GM12878 (cell line): Measurements from ENCODE around the gene RAB3GAP1. TPM values are rescaled to one million over a fixed set of nuclear protein-coding genes. Genes with fewer than 3 reads are reported as not detected.

Source experiments
- ATAC-seq: fragments of 200-7000 bp; cut with Tn5 transposase; 3 replicates; pipeline ENCODE4 v1.9.1; 2020; ENCODE audit warnings: mild to moderate bottlenecking, moderate library complexity
- BruUV-seq: library from RNA; stranded (reverse); fragments of 400-500 nt; replicated peaks from 2 replicates; lab custom pipeline; 2021; lab: Mats Ljungman, UMichigan
- CTCF ChIA-PET: fragments of 300-600 bp; sonication (Branson Sonifier 250); formaldehyde crosslinking; extraction: SDS; loops from one replicate; lab custom pipeline; 2021; ENCODE audit warnings: inconsistent platforms; lab: Yijun Ruan, JAX
- POLR2A ChIA-PET: fragments of 350-600 bp; formaldehyde crosslinking; extraction: SDS; loops from one replicate; lab custom pipeline; 2021; ENCODE audit warnings: inconsistent platforms; lab: Charles Lee
- RAD21 ChIA-PET: fragments of 300-600 bp; sonication (Branson Sonifier 250); formaldehyde crosslinking; loops from one replicate; lab custom pipeline; 2023; ENCODE audit warnings: antibody characterized with exemption; ENCODE audit not compliant: unreplicated experiment; lab: Charles Lee
- SMC1A ChIA-PET: fragments of 300-600 bp; sonication (Branson Sonifier 250); formaldehyde crosslinking; loops from one replicate; lab custom pipeline; 2023; ENCODE audit not compliant: unreplicated experiment, uncharacterized antibody; lab: Charles Lee
- DNase-seq: peaks from one replicate; pipeline ENCODE4 v3.0.0-alpha.2; 2011; ENCODE audit warnings: low read depth, low spot score
- FAIRE-seq: peaks from 3 replicates; lab custom pipeline; 2011; peaks lifted over from hg19 to GRCh38; lab: Jason Lieb, UNC
- H2AFZ ChIP-seq: 2 replicates; pipeline ENCODE4 v1.6.0; 2011; ENCODE audit warnings: low read depth, low read length, control low read depth; ENCODE audit not compliant: control insufficient read depth
- H3K27ac ChIP-seq: 2 replicates; pipeline ENCODE4 v1.5.1; 2011; ENCODE audit warnings: control low read depth; ENCODE audit not compliant: control insufficient read depth, insufficient read depth
- H3K27me3 ChIP-seq, 2 experiments: replicated peaks in 1 of 2; 2 replicates each; pipeline versions ENCODE4 v1.6.0 to v1.6.1; 2011; ENCODE audit warnings: low read length in 1 of 2; ENCODE audit not compliant: control insufficient read depth in 2 of 2, insufficient read depth in 2 of 2
- H3K36me3 ChIP-seq, 2 experiments: 2 replicates each; pipeline ENCODE4 v1.5.1; 2011; ENCODE audit warnings: low read length in 1 of 2; ENCODE audit not compliant: control insufficient read depth in 2 of 2, insufficient read depth in 2 of 2
- H3K4me1 ChIP-seq: 2 replicates; pipeline ENCODE4 v1.6.1; 2011; ENCODE audit warnings: mild to moderate bottlenecking, low read length, moderate library complexity, mixed read lengths; ENCODE audit not compliant: control insufficient read depth, insufficient read depth
- H3K4me2 ChIP-seq: 2 replicates; pipeline ENCODE4 v1.6.0; 2011; ENCODE audit warnings: control low read depth; ENCODE audit not compliant: control insufficient read depth, insufficient read depth
- H3K4me3 ChIP-seq: fragments of 200-600 bp; sonication (generic); 2 replicates; pipeline ENCODE4 v1.5.1; 2016
- H3K79me2 ChIP-seq: 2 replicates; pipeline ENCODE4 v1.6.0; 2011; ENCODE audit warnings: low read length; ENCODE audit not compliant: control insufficient read depth, insufficient read depth
- H3K9ac ChIP-seq: 2 replicates; pipeline ENCODE4 v1.8.0; 2011; ENCODE audit warnings: low read length, control low read depth, mixed read lengths; ENCODE audit not compliant: control insufficient read depth, insufficient read depth
- H3K9me3 ChIP-seq: replicated peaks from 3 replicates; pipeline ENCODE4 v1.5.1; 2011; ENCODE audit warnings: mild to moderate bottlenecking, low read length; ENCODE audit not compliant: control insufficient read depth, insufficient read depth
- H4K20me1 ChIP-seq: 2 replicates; pipeline ENCODE4 v1.6.0; 2011; ENCODE audit not compliant: control insufficient read depth, insufficient read depth
- ATF7 ChIP-seq: fragments of 450-650 bp; IDR thresholded peaks from 2 replicates; pipeline ENCODE4 v1.6.1; 2016; ENCODE audit warnings: low read depth, mild to moderate bottlenecking
- CREM ChIP-seq: IDR thresholded peaks from 2 replicates; pipeline ENCODE4 v1.6.1; 2014; ENCODE audit warnings: antibody characterized with exemption, low read depth
- CUX1 ChIP-seq: IDR thresholded peaks from 2 replicates; pipeline ENCODE4 v1.6.1; 2012; ENCODE audit warnings: improper control_type of control experiment, low read depth, low read length; ENCODE audit not compliant: insufficient replicate concordance
- ETV6 ChIP-seq, 2 experiments: fragments of 450-650 bp in 1 of 2; IDR thresholded peaks in 1 of 2; conservative IDR thresholded peaks in 1 of 2; 2 replicates each; pipeline ENCODE4 v1.6.1; 2014; ENCODE audit warnings: antibody characterized with exemption in 1 of 2, borderline replicate concordance in 1 of 2, low read depth in 1 of 2, mild to moderate bottlenecking in 1 of 2, moderate library complexity in 1 of 2
- LARP7 ChIP-seq: fragments of 450-650 bp; IDR thresholded peaks from 2 replicates; pipeline ENCODE4 v1.6.1; 2017; ENCODE audit warnings: mild to moderate bottlenecking
- POLR2A ChIP-seq: IDR thresholded peaks from 2 replicates; pipeline ENCODE4 v1.6.1; 2011; ENCODE audit warnings: low read depth, mild to moderate bottlenecking, low read length
- RFX5 ChIP-seq: IDR thresholded peaks from 2 replicates; pipeline ENCODE4 v1.6.1; 2011; ENCODE audit warnings: low read depth, low read length, improper control_type of control experiment
- SIX5 ChIP-seq: IDR thresholded peaks from 2 replicates; pipeline ENCODE4 v1.6.1; 2011; ENCODE audit warnings: mild to moderate bottlenecking, low read depth, low read length, moderate library complexity; ENCODE audit not compliant: severe bottlenecking
- WGBS: methylation state at CpG from one replicate; pipeline ENCODE4 v1.1.6; 2016; ENCODE audit warnings: low lambda C conversion rate; ENCODE audit not compliant: insufficient replicate concordance, insufficient coverage; ENCODE audit errors: missing lambda C conversion rate; 5-methylcytosine and 5-hydroxymethylcytosine counted together
- in situ Hi-C: fragments of 300-500 bp; cut with MboI; formaldehyde crosslinking; loops from 9 replicates; pipeline ENCODE4 v1.14.3; 2018; ENCODE audit warnings: mixed read lengths
- intact Hi-C: fragments of 100-400 bp; cut with micrococcal nuclease; formaldehyde crosslinking; loops from one replicate; pipeline ENCODE4 v1.14.2; 2022; ENCODE audit not compliant: unreplicated experiment
- polyA plus RNA-seq, 11 experiments: library from polyadenylated mRNA; depleted of rRNA in 4 of 11; unstranded in 6 of 11; stranded (reverse) in 5 of 11; fragments of >200 nt; fragmentation: Nextera tagmentation in 4 of 11; fragmentation: Illumina TruSeq in 1 of 11; extraction: Ambion mirVana in 4 of 11; extraction: Trizol in 1 of 11; gene quantifications; 1 replicate in 1 of 11; 2 replicates in 10 of 11; pipeline versions ENCODE4 v1.2.1 to v1.2.3, GENCODE V29; 2011 to 2016; ENCODE audit warnings: inconsistent platforms in 2 of 11, missing spikeins in 2 of 11, low read depth in 1 of 11
- total RNA-seq, 4 experiments: library from RNA; depleted of rRNA in 3 of 4; stranded (reverse); fragments of >200 nt in 3 of 4; fragmentation: Illumina TruSeq in 1 of 4; extraction: Trizol in 1 of 4; gene quantifications; 2 replicates each; pipeline versions ENCODE4 v1.2.1 to v1.2.3, GENCODE V29; 2013 to 2021
- TF ChIP-seq, protein P1 (sequence below): IDR thresholded peaks from 2 replicates; pipeline ENCODE4 v1.6.1; 2012; ENCODE audit warnings: mild to moderate bottlenecking, low read depth, low read length

RAB3GAP1 gene
- total and polyA plus RNA-seq, 10 of the 15 experiments (the other 5 are each of a cell fraction or from before 2014, with no cell fraction given) = 13.7 to 36.9 (median 21.0) TPM

DNA sequence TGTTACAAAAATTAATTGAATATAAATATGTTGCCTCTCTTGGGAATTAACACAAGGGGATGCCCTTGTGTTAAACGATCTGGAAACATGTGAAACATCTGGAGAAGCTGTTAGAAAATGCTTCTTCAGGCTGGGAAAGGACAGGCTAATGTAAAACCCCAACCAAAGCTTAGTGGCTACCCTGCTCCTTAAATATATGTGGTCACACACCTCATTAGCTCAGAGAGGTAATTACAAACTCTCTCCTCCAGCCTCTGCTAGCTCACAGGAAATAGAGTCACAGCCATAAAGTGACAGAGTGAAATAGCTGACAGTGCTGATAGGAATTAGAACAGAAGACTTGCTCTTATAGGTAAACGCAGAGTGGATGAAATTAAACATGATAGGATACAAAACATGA lies 155.9 kb downstream of the RAB3GAP1 start:
- ATAC-seq (no peak), DNase-seq (no peak), FAIRE-seq (peak; percentile 18)
- no peaks in the 10 kb centered on the region for H4K20me1 ChIP-seq
- intact Hi-C loops (no loop called here), in situ Hi-C loops (no loop called here)
- ChIA-PET CTCF (interaction anchor here (1.1 kb wide), 1 partner anchor 8 kb away, joined by 3 read pairs; no protein-coding TSS in a partner anchor), POLR2A (interaction anchor here (0.6 to 0.7 kb wide), 3 partner anchors 54 to 449 kb away, joined by 3 to 4 read pairs (median 4); no protein-coding TSS in a partner anchor), RAD21 (no interaction called here)
- H3K79me2 ChIP-seq = no peaks in the 10 kb centered on the region
- BruUV-seq = no TSS peak
- no peak overlapping the region for H3K4me3 ChIP-seq
- H3K27ac ChIP-seq = no peak overlapping the region
- 69% methylated on average over 2 of the region's 2 CpGs for WGBS
- H3K27me3 ChIP-seq = no peaks in the 10 kb centered on the region
- no peak overlapping the region for H3K9ac ChIP-seq
- no peak overlapping the region for H2AFZ ChIP-seq
- no peaks in the 10 kb centered on the region; a peak in 1 of 4 replicates for H3K36me3 ChIP-seq
- H3K4me1 ChIP-seq = no peaks in the 10 kb centered on the region
- H3K9me3 ChIP-seq = no peaks in the 10 kb centered on the region
- H3K4me2 ChIP-seq = no peak overlapping the region
- TF ChIP-seq POLR2A (no peak), CUX1 (no peak), ATF7 (no peak), RFX5 (no peak), SIX5 (no peak), CREM (no peak), LARP7 (no peak), ETV6 (conservative IDR thresholded peaks at IDR 0.05 in 1 of 2, IDR thresholded peaks at IDR 0.05 in 1 of 2; ENCODE audit: borderline replicate concordance in 1 of 2, low read depth in 1 of 2) (no peak)
- TF ChIP-seq, protein P1, sequence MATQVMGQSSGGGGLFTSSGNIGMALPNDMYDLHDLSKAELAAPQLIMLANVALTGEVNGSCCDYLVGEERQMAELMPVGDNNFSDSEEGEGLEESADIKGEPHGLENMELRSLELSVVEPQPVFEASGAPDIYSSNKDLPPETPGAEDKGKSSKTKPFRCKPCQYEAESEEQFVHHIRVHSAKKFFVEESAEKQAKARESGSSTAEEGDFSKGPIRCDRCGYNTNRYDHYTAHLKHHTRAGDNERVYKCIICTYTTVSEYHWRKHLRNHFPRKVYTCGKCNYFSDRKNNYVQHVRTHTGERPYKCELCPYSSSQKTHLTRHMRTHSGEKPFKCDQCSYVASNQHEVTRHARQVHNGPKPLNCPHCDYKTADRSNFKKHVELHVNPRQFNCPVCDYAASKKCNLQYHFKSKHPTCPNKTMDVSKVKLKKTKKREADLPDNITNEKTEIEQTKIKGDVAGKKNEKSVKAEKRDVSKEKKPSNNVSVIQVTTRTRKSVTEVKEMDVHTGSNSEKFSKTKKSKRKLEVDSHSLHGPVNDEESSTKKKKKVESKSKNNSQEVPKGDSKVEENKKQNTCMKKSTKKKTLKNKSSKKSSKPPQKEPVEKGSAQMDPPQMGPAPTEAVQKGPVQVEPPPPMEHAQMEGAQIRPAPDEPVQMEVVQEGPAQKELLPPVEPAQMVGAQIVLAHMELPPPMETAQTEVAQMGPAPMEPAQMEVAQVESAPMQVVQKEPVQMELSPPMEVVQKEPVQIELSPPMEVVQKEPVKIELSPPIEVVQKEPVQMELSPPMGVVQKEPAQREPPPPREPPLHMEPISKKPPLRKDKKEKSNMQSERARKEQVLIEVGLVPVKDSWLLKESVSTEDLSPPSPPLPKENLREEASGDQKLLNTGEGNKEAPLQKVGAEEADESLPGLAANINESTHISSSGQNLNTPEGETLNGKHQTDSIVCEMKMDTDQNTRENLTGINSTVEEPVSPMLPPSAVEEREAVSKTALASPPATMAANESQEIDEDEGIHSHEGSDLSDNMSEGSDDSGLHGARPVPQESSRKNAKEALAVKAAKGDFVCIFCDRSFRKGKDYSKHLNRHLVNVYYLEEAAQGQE = no peak
- TF ChIP-seq, all 136 proteins: peak for 0
- SMC1A ChIA-PET = interaction anchor here (0.9 to 1.4 kb wide), 5 partner anchors 9 to 219 kb away, joined by 3 to 4 read pairs (median 3); no protein-coding TSS in a partner anchor
